Cardiac septum (tissue), 1 donor: ENCODE measurements around the gene DPM3. TPM values are rescaled to one million over a fixed set of nuclear protein-coding genes. Genes with fewer than 3 reads are reported as not detected.

Experiments
- DNase-seq: peaks from one replicate; pipeline ENCODE4 v3.0.0-alpha.2; 2020; ENCODE audit warnings: low spot score
- intact Hi-C: fragments of 100-400 bp; cut with DNase I; formaldehyde crosslinking; loops from one replicate; pipeline ENCODE4 v1.14.0; 2022
- total RNA-seq: library from RNA; stranded (reverse); fragmentation: NEBNext Ultra II Directional; extraction: Animal tissue kit (Norgen Biotek cat#: 25700); gene quantifications from one replicate; pipeline ENCODE4 v1.2.1, GENCODE V29; 2021
- donor health status: DM: no; HTN: no; CAD: no.

The DPM3 gene
- total RNA-seq, 1 donor from 2014 or later = 56.3 TPM

- intact Hi-C loops = no loop called here
- no peak for DNase-seq
Measured at GRCh38 chr1:155108296-155108695, 32.0 kb downstream of the DPM3 start.

- intact Hi-C loops = no loop called here
Measured at GRCh38 chr1:155107309-155108264, 32.7 kb downstream of the DPM3 start.

GRCh38 chr1:155106862-155107261 is 33.5 kb downstream of the DPM3 start:
- intact Hi-C loops = no loop called here
- no peak for DNase-seq

More at GRCh38 chr1:155107309-155108264, 32.7 kb downstream of the DPM3 start:
- DNase-seq = no peak

GRCh38 chr1:155105604-155106011 is 34.7 kb downstream of the DPM3 start:
- intact Hi-C loops = no loop called here
- no peak for DNase-seq

GRCh38 chr1:155104605-155105534 is 35.5 kb downstream of the DPM3 start:
- intact Hi-C loops = no loop called here
- DNase-seq = no peak

- no peak for DNase-seq
- intact Hi-C loops = no loop called here
Measured at GRCh38 chr1:155103325-155103724, 37.0 kb downstream of the DPM3 start.

GRCh38 chr1:155099331-155099730 is 41.0 kb downstream of the DPM3 start:
- intact Hi-C loops = no loop called here
- no peak for DNase-seq

GRCh38 chr1:155094622-155094948 is 45.7 kb downstream of the DPM3 start:
- intact Hi-C loops = loop anchor here (1.0 to 2.0 kb wide), 2 partner anchors 32 to 73 kb away; partner anchors contain the start of gene EFNA1

GRCh38 chr1:155093911-155094621 is 46.3 kb downstream of the DPM3 start:
- DNase-seq = no peak
- intact Hi-C loops = loop anchor here (1.0 to 2.0 kb wide), 2 partner anchors 33 to 73 kb away; partner anchors contain the start of gene EFNA1

More at GRCh38 chr1:155094622-155094948, 45.7 kb downstream of the DPM3 start:
- no peak for DNase-seq

- no peak for DNase-seq
- intact Hi-C loops = no loop called here
Measured at GRCh38 chr1:155092641-155093040, 47.7 kb downstream of the DPM3 start.

GRCh38 chr1:155092131-155092530 is 48.2 kb downstream of the DPM3 start:
- no peak for DNase-seq
- intact Hi-C loops = no loop called here

- peak; percentile 87 for DNase-seq
- intact Hi-C loops = loop anchor here (1.0 kb wide), 1 partner anchor 77 kb away; no protein-coding TSS in a partner anchor
Measured at GRCh38 chr1:155091071-155092051, 49.0 kb downstream of the DPM3 start.

Other genes with a start within 250 kb of the DPM3 start
- gene PMVK, start 203.8 kb downstream of the DPM3 start, total RNA-seq = 30.9 TPM
- gene PBXIP1, start 184.4 kb downstream of the DPM3 start, total RNA-seq = 49.1 TPM
- 16.9 TPM for gene PYGO2, start 178.7 kb downstream of the DPM3 start, total RNA-seq
- gene SHC1, start 169.8 kb downstream of the DPM3 start, total RNA-seq = 70.5 TPM
- 16.0 TPM for gene CKS1B, start 165.8 kb downstream of the DPM3 start, total RNA-seq
- gene FLAD1, start 157.2 kb downstream of the DPM3 start, total RNA-seq = 22.2 TPM
- not detected for gene LENEP, start 146.9 kb downstream of the DPM3 start, total RNA-seq
- 41.9 TPM for gene ZBTB7B, start 137.7 kb downstream of the DPM3 start, total RNA-seq
- gene DCST2, start 106.8 kb downstream of the DPM3 start, total RNA-seq = 0.51 TPM
- not detected for gene DCST1, start 106.7 kb downstream of the DPM3 start, total RNA-seq
- 69.9 TPM for gene ADAM15, start 89.2 kb downstream of the DPM3 start, total RNA-seq
- 1.9 TPM for gene EFNA4, start 76.8 kb downstream of the DPM3 start, total RNA-seq
- gene EFNA3, start 61.7 kb downstream of the DPM3 start, total RNA-seq = 1.2 TPM
- 30.2 TPM for gene EFNA1, start 12.7 kb downstream of the DPM3 start, total RNA-seq
- 11.2 TPM for gene SLC50A1, start 4.7 kb downstream of the DPM3 start, total RNA-seq
- gene KRTCAP2, start 32.8 kb upstream of the DPM3 start, total RNA-seq = 112 TPM
- not detected for gene TRIM46, start 33.3 kb upstream of the DPM3 start, total RNA-seq
- 11.7 TPM for gene THBS3, start 67.4 kb upstream of the DPM3 start, total RNA-seq
- 16.4 TPM for gene MTX1, start 68.2 kb upstream of the DPM3 start, total RNA-seq
- 15.5 TPM for gene ENTREP3, start 115.0 kb upstream of the DPM3 start, total RNA-seq
- gene SCAMP3, start 121.8 kb upstream of the DPM3 start, total RNA-seq = 61.5 TPM
- gene CLK2, start 133.0 kb upstream of the DPM3 start, total RNA-seq = 24.7 TPM
- gene HCN3, start 136.9 kb upstream of the DPM3 start, total RNA-seq = 2.2 TPM
- not detected for gene PKLR, start 160.9 kb upstream of the DPM3 start, total RNA-seq
- 83.1 TPM for gene FDPS, start 168.3 kb upstream of the DPM3 start, total RNA-seq
- gene RUSC1, start 180.4 kb upstream of the DPM3 start, total RNA-seq = 18.1 TPM